Pericardium fibroblast (primary cell): ENCODE data around the gene YIPF6. TPM values are rescaled to one million over a fixed set of nuclear protein-coding genes. Genes with fewer than 3 reads are reported as not detected.

Experiments
- total RNA-seq: library from RNA; depleted of rRNA; stranded (reverse); fragments of >200 nt; gene quantifications from 2 replicates; pipeline ENCODE4 v1.2.3, GENCODE V29; 2015

The YIPF6 gene, protein sequence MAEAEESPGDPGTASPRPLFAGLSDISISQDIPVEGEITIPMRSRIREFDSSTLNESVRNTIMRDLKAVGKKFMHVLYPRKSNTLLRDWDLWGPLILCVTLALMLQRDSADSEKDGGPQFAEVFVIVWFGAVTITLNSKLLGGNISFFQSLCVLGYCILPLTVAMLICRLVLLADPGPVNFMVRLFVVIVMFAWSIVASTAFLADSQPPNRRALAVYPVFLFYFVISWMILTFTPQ
- total RNA-seq = 12.3 and 14.0 TPM in 2 replicates

DNA sequence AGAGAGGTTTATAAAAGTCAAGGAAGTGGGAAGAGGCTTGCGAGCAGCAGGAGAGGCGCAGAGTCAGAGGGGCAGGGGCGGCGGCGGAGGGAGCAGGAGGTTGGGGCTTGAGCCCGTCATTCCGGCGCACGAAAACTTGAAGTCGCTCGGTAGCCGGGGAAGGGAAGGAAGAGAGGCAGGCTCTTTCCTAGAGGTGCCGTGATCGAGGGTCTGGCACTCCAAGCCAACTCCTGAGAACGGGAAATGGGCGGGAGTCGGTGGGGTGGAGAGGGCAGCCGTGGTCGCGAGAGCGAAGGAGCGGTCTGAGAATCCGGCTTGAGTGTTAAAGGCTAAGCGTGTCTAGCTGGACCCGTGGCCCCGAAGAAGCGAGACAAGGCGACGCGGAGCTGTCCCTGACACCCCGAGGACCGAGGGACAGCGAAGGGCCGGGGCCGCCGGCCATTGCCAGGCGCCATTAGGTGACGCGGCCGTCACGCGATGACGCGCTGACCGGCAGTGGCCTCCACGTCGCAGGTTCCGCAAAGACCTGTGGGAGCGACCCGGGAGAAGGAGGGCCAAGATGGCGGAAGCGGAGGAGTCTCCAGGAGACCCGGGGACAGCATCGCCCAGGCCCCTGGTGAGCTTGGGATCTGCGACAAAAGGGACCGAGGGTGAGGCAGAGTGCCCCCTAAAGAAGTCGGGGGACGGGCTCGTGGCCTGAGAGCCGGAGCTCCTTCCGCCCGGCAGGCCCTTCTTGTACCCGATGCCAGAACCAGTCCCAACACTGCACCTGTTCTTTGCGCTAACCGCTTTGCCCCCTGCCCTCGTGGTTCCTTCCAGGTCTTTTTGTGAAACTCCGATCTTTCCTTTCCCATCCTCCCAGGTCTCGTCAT is at the start of gene YIPF6:
Gene YIPF6, plus strand, starts transcription at position 544 of the 872 bp plus-strand sequence. Its CDS starts 16 bp downstream, at position 560.

Other genes with a start within 250 kb of the YIPF6 start
- 1.4 and 1.6 TPM in 2 replicates for gene OPHN1, start 65.6 kb upstream of the YIPF6 start, total RNA-seq
- 0.34 and 1.4 TPM in 2 replicates for gene STARD8, start 148.6 kb downstream of the YIPF6 start, total RNA-seq